ENCODE data around the gene ABCB8. TPM values are rescaled to one million over a fixed set of nuclear protein-coding genes. Genes with fewer than 3 reads are reported as not detected.
A peak's percentile ranks its signal among the peaks of the same experiment; 100 is the strongest.

Gene ABCB8
- total and polyA plus RNA-seq, 2 of the 8 experiments (the other 6 are each of a cell fraction or from before 2014, with no cell fraction given), result 17.7 to 27.0 TPM

DNA sequence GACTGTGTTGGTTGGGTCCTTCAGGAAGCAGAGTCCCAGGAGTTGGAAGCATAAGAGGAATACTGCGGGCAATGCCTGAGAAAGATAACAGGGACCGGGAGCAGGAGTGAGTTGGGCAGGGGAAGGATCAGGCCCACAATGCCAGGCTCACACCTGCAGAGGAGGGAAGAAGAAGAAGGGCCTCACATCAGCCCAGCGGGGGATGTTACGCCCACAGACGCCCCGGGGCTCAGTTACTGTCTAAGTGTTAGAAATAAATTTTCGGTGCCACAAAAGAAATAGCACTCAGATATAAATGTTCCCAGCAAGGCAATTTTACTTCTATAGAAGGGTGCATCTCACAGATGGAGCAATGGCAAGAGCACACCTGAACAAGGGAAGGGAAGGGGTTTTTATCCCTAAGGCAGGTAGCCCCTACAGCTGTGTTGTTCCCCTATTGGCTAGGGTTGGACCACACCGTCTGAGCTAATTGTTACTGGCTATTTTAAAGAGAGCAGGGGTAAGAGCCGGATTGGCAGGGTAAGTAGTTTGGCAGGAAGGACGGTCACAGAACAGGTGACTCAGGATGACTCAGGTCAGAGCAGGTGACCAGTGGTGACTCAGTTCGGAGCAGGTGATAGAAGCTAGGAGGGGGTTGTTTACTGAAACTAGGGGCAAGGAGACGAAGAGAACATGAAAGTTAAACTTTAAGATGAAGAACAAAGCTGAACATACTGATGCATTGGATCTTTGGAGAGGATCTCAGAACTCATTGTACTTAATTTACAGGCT is 37.6 kb upstream of the ABCB8 start, which contains the start of gene NOS3:
NOS3 (plus strand) TSS at position 602 of the 771 bp plus-strand sequence. CDS start 2,787 bp downstream, outside the sequence.
- H3K79me1 ChIP-seq (ENCODE audit: low read depth, low read length), result no peaks in the 10 kb centered on the region
- H3K23me2 ChIP-seq (ENCODE audit: low read depth, low read length), result no peaks in the 10 kb centered on the region
- WGBS, 2 experiments (ENCODE audit: extremely low coverage in 1 of 2, insufficient coverage in 1 of 2, insufficient read length in 1 of 2, insufficient replicate concordance in 2 of 2, low coverage in 1 of 2, low lambda C conversion rate in 2 of 2, missing lambda C conversion rate in 1 of 2), result 73% methylated on average over 12 of the region's 12 CpGs; no CpG with 5 or more reads in 1 of the 2 experiments
- no peaks in the 10 kb centered on the region for H3K9me3 ChIP-seq (ENCODE audit: insufficient read depth in 2 of 2, low read depth in 1 of 2, low read length in 1 of 2)
- H3K27ac ChIP-seq (ENCODE audit: low read depth, low read length), result no peak within 1 kb of the TSS
- H2BK20ac ChIP-seq (ENCODE audit: low read length), result peak within 1 kb of the TSS; percentile 97
- no peak within 1 kb of the TSS for H3K56ac ChIP-seq (replicated peaks; ENCODE audit: insufficient read length, low read depth, low read length)
- DNase-seq (ENCODE audit: low read depth in 1 of 2, low spot score in 2 of 2) (no peak), FAIRE-seq (no peak)
- no peak within 1 kb of the TSS for H4K91ac ChIP-seq (replicated peaks; ENCODE audit: insufficient read length, low read length)
- peak within 1 kb of the TSS; percentile 87 for H2BK12ac ChIP-seq (ENCODE audit: low read depth, low read length)
- H2BK120ac ChIP-seq (replicated peaks; ENCODE audit: low read depth, low read length), result no peak within 1 kb of the TSS
- no peak within 1 kb of the TSS for H3K4me3 ChIP-seq (ENCODE audit: extremely low read depth in 1 of 4, insufficient read depth in 2 of 4, low read depth in 3 of 4, low read length in 4 of 4)
- peaks cover 4 to 24% (median 17%) of the 10 kb centered on the region in 4 experiments for H3K4me1 ChIP-seq (replicated peaks in 1 of 4; ENCODE audit: control insufficient read depth in 3 of 4, insufficient read depth in 4 of 4, low read length in 3 of 4)
- H3K79me2 ChIP-seq (ENCODE audit: control insufficient read depth in 1 of 2, insufficient read depth in 2 of 2, low read length in 2 of 2), result no peaks in the 10 kb centered on the region
- POLR2A ChIA-PET (ENCODE audit: partially characterized antibody), result interaction anchor here (1.0 kb wide), 1 partner anchor 29 kb away, joined by 3 read pairs; no protein-coding TSS in a partner anchor
- peak within 1 kb of the TSS; percentile 27; the same call in 1 of the 2 replicates for H2BK5ac ChIP-seq (ENCODE audit: low read depth, low read length)
- no peak within 1 kb of the TSS for H4K8ac ChIP-seq (ENCODE audit: extremely low read depth, insufficient read depth, low read length)
- no peaks in the 10 kb centered on the region for H3K36me3 ChIP-seq (ENCODE audit: control insufficient read depth in 2 of 4, insufficient read depth in 4 of 4, low read length in 3 of 4)
- H3K27me3 ChIP-seq (replicated peaks in 1 of 4; ENCODE audit: control insufficient read depth in 3 of 4, extremely low read depth in 1 of 4, insufficient read depth in 3 of 4, low read length in 3 of 4), result no peaks in the 10 kb centered on the region
- CTCF ChIA-PET (ENCODE audit: partially characterized antibody), result interaction anchor here (0.7 to 7.6 kb wide), 10 partner anchors 12 to 114 kb away, joined by 3 to 142 read pairs (median 6); no protein-coding TSS in a partner anchor
- H2AFZ ChIP-seq (ENCODE audit: low read length), result no peak within 1 kb of the TSS
- no peak within 1 kb of the TSS for H3K4ac ChIP-seq (replicated peaks; ENCODE audit: insufficient read length, low read depth, low read length)
- H3K14ac ChIP-seq (ENCODE audit: insufficient read length), result no peak within 1 kb of the TSS
- H3K23ac ChIP-seq (ENCODE audit: insufficient read length), result no peak within 1 kb of the TSS
- 0 out of 2 replicates have a peak, but pooled peaks have one; percentile 48 for TF ChIP-seq MAFK (IDR thresholded peaks at IDR 0.05; ENCODE audit: low read depth, low read length)
- TF ChIP-seq JUND (IDR thresholded peaks at IDR 0.05; ENCODE audit: low read length), result peak; percentile 67
- peak; percentile 74 for TF ChIP-seq BACH1 (IDR thresholded peaks at IDR 0.05; ENCODE audit: low read length)
- no peak for TF ChIP-seq CBX5 (IDR thresholded peaks at IDR 0.05; ENCODE audit: low read depth, low read length)
- H2BK15ac ChIP-seq (ENCODE audit: low read length), result peak within 1 kb of the TSS; percentile 61; the same call in 1 of the 2 replicates
- H4K5ac ChIP-seq (ENCODE audit: insufficient read length, low read depth, low read length), result no peak within 1 kb of the TSS
- peaks cover 0 to 2% of the 10 kb centered on the region in 2 experiments for H4K20me1 ChIP-seq (replicated peaks in 1 of 2; ENCODE audit: control insufficient read depth in 1 of 2, insufficient read depth in 2 of 2, low read length in 2 of 2)
- no peak within 1 kb of the TSS for H3K9ac ChIP-seq (replicated peaks in 1 of 4; ENCODE audit: extremely low read depth in 1 of 4, low read depth in 3 of 4, low read length in 3 of 4)
- no peak within 1 kb of the TSS for H3K18ac ChIP-seq (ENCODE audit: extremely low read depth, low read length)
- no peak within 1 kb of the TSS for H3K4me2 ChIP-seq (ENCODE audit: insufficient read depth in 1 of 2, low read depth in 2 of 2, low read length in 2 of 2)
- peak within 1 kb of the TSS; percentile 54; the same call in 1 of the 2 replicates for H2AK5ac ChIP-seq (ENCODE audit: low read depth, low read length)
